Neural progenitor cell (in vitro differentiated cells): Measurements from ENCODE around the gene HSP90AB1.

ENCODE experiments used
- EZH2 ChIP-seq: fragments of 200-600 bp; sonication (generic); IDR thresholded peaks from 2 replicates; pipeline ENCODE4 v1.6.1; 2017; ENCODE audit warnings: antibody characterized with exemption, mild to moderate bottlenecking, moderate library complexity
- EZH2phosphoT487 ChIP-seq: fragments of 200-600 bp; sonication (generic); IDR thresholded peaks from 2 replicates; pipeline ENCODE4 v1.6.1; 2017; ENCODE audit warnings: antibody characterized with exemption
- TF ChIP-seq, protein P1 (sequence below): fragments of 200-600 bp; sonication (generic); IDR thresholded peaks from 2 replicates; pipeline ENCODE4 v1.5.1; 2017; ENCODE audit warnings: antibody characterized with exemption, mild to moderate bottlenecking

DNA sequence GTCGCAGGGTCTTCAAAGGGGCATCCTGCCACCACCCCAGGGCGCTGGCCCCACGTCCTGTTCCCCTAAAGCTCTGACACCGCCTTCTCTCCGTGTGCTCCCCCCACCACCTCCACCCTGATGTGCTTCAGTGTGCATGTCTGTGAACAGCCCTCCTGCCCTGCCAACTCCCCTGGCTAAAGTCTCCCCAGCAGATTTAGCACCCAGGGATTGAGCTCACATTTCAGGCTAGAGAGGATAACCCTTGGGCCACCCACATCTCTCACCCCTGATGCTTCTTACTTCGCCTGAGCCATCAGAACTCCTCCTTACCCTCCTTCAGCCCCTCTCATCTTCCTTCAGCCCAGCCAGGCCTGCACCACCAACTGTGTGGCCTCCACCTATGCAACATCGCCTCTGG lies 30.9 kb downstream of the HSP90AB1 start:
- TF ChIP-seq, protein P1, sequence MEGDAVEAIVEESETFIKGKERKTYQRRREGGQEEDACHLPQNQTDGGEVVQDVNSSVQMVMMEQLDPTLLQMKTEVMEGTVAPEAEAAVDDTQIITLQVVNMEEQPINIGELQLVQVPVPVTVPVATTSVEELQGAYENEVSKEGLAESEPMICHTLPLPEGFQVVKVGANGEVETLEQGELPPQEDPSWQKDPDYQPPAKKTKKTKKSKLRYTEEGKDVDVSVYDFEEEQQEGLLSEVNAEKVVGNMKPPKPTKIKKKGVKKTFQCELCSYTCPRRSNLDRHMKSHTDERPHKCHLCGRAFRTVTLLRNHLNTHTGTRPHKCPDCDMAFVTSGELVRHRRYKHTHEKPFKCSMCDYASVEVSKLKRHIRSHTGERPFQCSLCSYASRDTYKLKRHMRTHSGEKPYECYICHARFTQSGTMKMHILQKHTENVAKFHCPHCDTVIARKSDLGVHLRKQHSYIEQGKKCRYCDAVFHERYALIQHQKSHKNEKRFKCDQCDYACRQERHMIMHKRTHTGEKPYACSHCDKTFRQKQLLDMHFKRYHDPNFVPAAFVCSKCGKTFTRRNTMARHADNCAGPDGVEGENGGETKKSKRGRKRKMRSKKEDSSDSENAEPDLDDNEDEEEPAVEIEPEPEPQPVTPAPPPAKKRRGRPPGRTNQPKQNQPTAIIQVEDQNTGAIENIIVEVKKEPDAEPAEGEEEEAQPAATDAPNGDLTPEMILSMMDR: no peak
- no peak for TF ChIP-seq EZH2
- TF ChIP-seq EZH2phosphoT487: no peak
